A673 (cell line): Measurements from ENCODE around the gene MIER2. TPM values are rescaled to one million over a fixed set of nuclear protein-coding genes. Genes with fewer than 3 reads are reported as not detected.

Source experiments
- BruUV-seq: library from RNA; stranded (reverse); fragments of 400-500 nt; replicated peaks from 2 replicates; lab custom pipeline; 2021; lab: Mats Ljungman, UMichigan
- CTCF ChIA-PET: fragments of 300-600 bp; sonication (Branson Sonifier 250); formaldehyde crosslinking; loops from one replicate; lab custom pipeline; 2022; ENCODE audit warnings: antibody characterized with exemption; lab: Charles Lee
- POLR2A ChIA-PET: fragments of 300-600 bp; sonication (Branson Sonifier 250); formaldehyde crosslinking; loops from one replicate; lab custom pipeline; 2022; ENCODE audit warnings: antibody characterized with exemption; ENCODE audit not compliant: low non-redundant PET; lab: Charles Lee
- DNase-seq: peaks from one replicate; pipeline ENCODE4 v3.0.0-alpha.2; 2015; ENCODE audit warnings: low spot score
- H3K27ac ChIP-seq: fragments of 200-600 bp; sonication (generic); 2 replicates; pipeline ENCODE4 v1.5.1; 2016; ENCODE audit warnings: mixed run types, low read depth, mild to moderate bottlenecking, mixed read lengths, antibody characterized with exemption, low read length; ENCODE audit not compliant: poor library complexity, severe bottlenecking
- H3K27me3 ChIP-seq: fragments of 200-600 bp; sonication (generic); replicated peaks from 2 replicates; pipeline ENCODE4 v1.6.1; 2017; ENCODE audit warnings: mixed run types, low read depth, mild to moderate bottlenecking, mixed read lengths, antibody characterized with exemption, low read length; ENCODE audit not compliant: insufficient read depth, poor library complexity
- H3K36me3 ChIP-seq: fragments of 200-600 bp; sonication (generic); 2 replicates; pipeline ENCODE4 v1.6.1; 2016; ENCODE audit warnings: mixed run types, mild to moderate bottlenecking, mixed read lengths, antibody characterized with exemption, low read length; ENCODE audit not compliant: insufficient read depth, poor library complexity, severe bottlenecking
- H3K4me1 ChIP-seq: fragments of 200-600 bp; sonication (generic); 2 replicates; pipeline ENCODE4 v1.6.1; 2017; ENCODE audit warnings: mixed run types, mild to moderate bottlenecking, mixed read lengths, antibody characterized with exemption, low read length; ENCODE audit not compliant: insufficient read depth, poor library complexity, severe bottlenecking
- H3K4me3 ChIP-seq: fragments of 200-600 bp; sonication (generic); 2 replicates; pipeline ENCODE4 v1.5.1; 2016; ENCODE audit warnings: low read depth, mixed run types, mild to moderate bottlenecking, mixed read lengths, low read length; ENCODE audit not compliant: poor library complexity, severe bottlenecking
- H3K9me3 ChIP-seq: fragments of 200-600 bp; sonication (generic); 2 replicates; pipeline ENCODE4 v1.6.1; 2016; ENCODE audit warnings: mixed run types, low read depth, mild to moderate bottlenecking, mixed read lengths, antibody characterized with exemption, low read length; ENCODE audit not compliant: poor library complexity, severe bottlenecking
- CTCF ChIP-seq: fragments of 300-800, 200-600 bp; sonication (generic); conservative IDR thresholded peaks from 2 replicates; pipeline ENCODE4 v1.5.1; 2017; ENCODE audit warnings: low read depth, mild to moderate bottlenecking, antibody characterized with exemption, low read length, moderate library complexity, mixed read lengths
- EZH2 ChIP-seq: fragments of 200-600 bp; sonication (generic); IDR thresholded peaks from 2 replicates; pipeline ENCODE4 v1.6.1; 2017; ENCODE audit warnings: borderline replicate concordance, low read depth, mild to moderate bottlenecking, mixed read lengths, antibody characterized with exemption, low read length; ENCODE audit not compliant: poor library complexity, severe bottlenecking
- intact Hi-C: fragments of 100-400 bp; cut with micrococcal nuclease; formaldehyde crosslinking; loops from one replicate; pipeline ENCODE4 v1.10.0; 2022; ENCODE audit not compliant: unreplicated experiment
- total RNA-seq: library from RNA; stranded (reverse); gene quantifications from 2 replicates; pipeline ENCODE4 v1.2.3, GENCODE V29; 2021

Gene MIER2
- total RNA-seq, 1 experiment from 2014 or later = 47.8 TPM

GRCh38 chr19:313169-313987, 31.2 kb downstream of the MIER2 start:
- DNase-seq = no peak
- POLR2A ChIA-PET = no interaction called here
- H3K36me3 ChIP-seq = peaks cover 21% of the 10 kb centered on the region
- no peaks in the 10 kb centered on the region for H3K27me3 ChIP-seq
- intact Hi-C loops = no loop called here
- no peak overlapping the region for H3K27ac ChIP-seq
- CTCF ChIA-PET = no interaction called here
- BruUV-seq = no TSS peak
- TF ChIP-seq EZH2 (no peak), CTCF (no peak)
- no peaks in the 10 kb centered on the region for H3K4me1 ChIP-seq
- no peaks in the 10 kb centered on the region for H3K9me3 ChIP-seq
- H3K4me3 ChIP-seq = no peak overlapping the region

- intact Hi-C loops = no loop called here
- ChIA-PET POLR2A (no interaction called here), CTCF (no interaction called here)
- TF ChIP-seq EZH2 (no peak), CTCF (no peak)
- no peaks in the 10 kb centered on the region for H3K4me1 ChIP-seq
- BruUV-seq = no TSS peak
- no peak for DNase-seq
- H3K36me3 ChIP-seq = peaks cover 30% of the 10 kb centered on the region
- H3K4me3 ChIP-seq = no peak overlapping the region
- no peak overlapping the region for H3K27ac ChIP-seq
- no peaks in the 10 kb centered on the region for H3K27me3 ChIP-seq
- H3K9me3 ChIP-seq = no peaks in the 10 kb centered on the region
Measured at GRCh38 chr19:311813-312261, 32.8 kb downstream of the MIER2 start.

GRCh38 chr19:310781-311496, 33.7 kb downstream of the MIER2 start:
- no TSS peak for BruUV-seq
- peaks cover 39% of the 10 kb centered on the region for H3K36me3 ChIP-seq
- POLR2A ChIA-PET = no interaction called here

More at GRCh38 chr19:310781-311496, 33.7 kb downstream of the MIER2 start:
- CTCF ChIA-PET = no interaction called here
- TF ChIP-seq EZH2 (no peak), CTCF (no peak)
- Histone ChIP-seq H3K27me3 (no peaks in the 10 kb centered on the region), H3K4me3 (no peak overlapping the region), H3K9me3 (no peaks in the 10 kb centered on the region), H3K4me1 (no peaks in the 10 kb centered on the region), H3K27ac (no peak overlapping the region)
- intact Hi-C loops = no loop called here
- no peak for DNase-seq
